Mucosa of gallbladder (tissue), 1 donor: ENCODE measurements around the gene SALL1. TPM values are rescaled to one million over a fixed set of nuclear protein-coding genes. Genes with fewer than 3 reads are reported as not detected.

Experiments used
- DNase-seq: peaks from one replicate; pipeline ENCODE4 v3.0.0-alpha.2; 2020; ENCODE audit warnings: low spot score
- total RNA-seq: library from RNA; stranded (reverse); gene quantifications from one replicate; pipeline ENCODE4 v1.2.1, GENCODE V29; 2021
- donor health status: DM: no; HTN: no; CAD: no.

Gene SALL1
- total RNA-seq, 1 donor from 2014 or later, result 1.2 TPM

DNA sequence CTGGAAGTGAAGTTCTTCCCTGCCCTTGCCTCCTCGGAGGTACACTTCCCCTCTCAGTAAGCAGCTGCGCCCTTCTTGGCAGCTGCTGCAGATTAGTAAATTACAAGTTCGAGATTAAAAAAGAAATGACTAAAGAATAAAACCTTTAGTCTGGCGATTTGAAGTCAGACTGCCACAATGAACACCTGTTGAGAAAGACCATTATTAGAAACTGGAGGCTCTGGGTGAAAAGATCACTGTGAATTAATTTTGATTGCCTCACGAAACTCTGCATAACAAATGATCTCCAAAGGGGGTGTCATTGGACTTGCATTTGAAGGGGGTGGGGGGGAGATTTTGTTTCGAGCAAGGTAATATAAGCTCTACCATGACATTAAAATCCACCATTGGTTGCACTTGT lies 39.3 kb downstream of the SALL1 start:
- DNase-seq, result no peak

DNA sequence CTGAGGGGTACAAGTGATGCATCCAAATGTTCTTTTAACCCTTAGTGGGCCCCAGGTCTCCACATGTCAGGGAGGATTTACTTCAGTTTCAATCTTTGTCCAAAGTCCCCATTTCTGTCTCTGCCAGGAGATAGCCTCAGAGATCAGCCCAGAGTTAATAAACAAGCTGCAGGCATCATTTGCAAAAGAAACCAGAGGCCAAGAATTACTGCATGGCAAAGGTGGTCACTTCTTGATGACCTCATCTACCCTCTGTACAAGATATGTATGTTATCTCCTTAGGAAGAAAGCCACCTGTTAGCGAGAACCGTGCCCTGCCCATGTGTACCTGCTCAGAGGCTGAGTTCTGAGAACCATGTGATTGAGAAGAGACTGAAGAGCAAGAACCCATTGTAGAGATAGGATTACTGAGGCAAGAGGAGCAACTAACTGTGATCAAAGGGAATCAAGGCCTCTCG lies 40.3 kb downstream of the SALL1 start:
- no peak for DNase-seq

DNA sequence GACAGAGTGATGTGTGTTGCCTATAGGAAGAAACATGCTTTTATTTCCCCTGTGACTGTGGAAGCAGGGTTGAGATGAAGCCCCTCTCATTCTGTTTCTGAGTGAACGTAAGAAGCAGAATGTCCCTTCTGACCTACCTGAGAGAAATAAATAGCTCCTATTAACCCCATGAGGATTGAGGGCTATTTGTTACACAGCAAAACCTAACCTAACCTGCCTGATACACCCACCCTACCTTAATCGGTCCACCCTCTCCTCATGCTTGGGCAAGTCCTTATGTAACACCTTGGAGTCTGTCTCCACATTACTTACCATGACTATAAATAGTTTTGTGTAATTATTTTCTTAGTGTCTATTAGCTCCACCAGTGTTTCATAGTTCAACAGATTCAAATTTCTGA lies 41.9 kb downstream of the SALL1 start:
- no peak for DNase-seq

GRCh38 chr16:51107742-51108141 lies 43.3 kb downstream of the SALL1 start:
- DNase-seq, result no peak

GRCh38 chr16:51106535-51106934 lies 44.5 kb downstream of the SALL1 start:
- DNase-seq, result no peak

- no peak for DNase-seq
Measured at GRCh38 chr16:51103590-51103989, 47.5 kb downstream of the SALL1 start.

DNA sequence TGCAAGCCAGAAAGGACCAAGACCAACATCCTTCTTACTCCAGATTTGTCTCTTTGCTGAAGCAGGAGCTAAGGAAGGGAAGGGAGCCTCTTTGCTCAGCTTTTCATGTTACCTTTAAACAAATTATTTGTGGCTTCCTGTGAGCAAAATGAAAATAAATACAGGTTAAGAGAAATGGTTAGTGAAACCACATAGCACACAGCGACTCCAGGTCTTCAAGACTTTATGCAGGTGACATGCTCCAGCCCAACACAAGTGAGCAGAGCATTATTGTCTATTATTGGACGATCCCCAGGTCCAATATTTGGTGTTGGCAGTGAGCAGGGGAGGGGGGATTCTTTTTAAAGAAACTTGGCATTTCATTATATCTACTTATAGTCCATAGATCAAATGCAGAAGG lies 53.3 kb downstream of the SALL1 start:
- DNase-seq, result no peak

GRCh38 chr16:51095890-51096626 lies 55.0 kb downstream of the SALL1 start:
- no peak for DNase-seq

GRCh38 chr16:51095084-51095881 lies 55.8 kb downstream of the SALL1 start:
- DNase-seq, result no peak

DNA sequence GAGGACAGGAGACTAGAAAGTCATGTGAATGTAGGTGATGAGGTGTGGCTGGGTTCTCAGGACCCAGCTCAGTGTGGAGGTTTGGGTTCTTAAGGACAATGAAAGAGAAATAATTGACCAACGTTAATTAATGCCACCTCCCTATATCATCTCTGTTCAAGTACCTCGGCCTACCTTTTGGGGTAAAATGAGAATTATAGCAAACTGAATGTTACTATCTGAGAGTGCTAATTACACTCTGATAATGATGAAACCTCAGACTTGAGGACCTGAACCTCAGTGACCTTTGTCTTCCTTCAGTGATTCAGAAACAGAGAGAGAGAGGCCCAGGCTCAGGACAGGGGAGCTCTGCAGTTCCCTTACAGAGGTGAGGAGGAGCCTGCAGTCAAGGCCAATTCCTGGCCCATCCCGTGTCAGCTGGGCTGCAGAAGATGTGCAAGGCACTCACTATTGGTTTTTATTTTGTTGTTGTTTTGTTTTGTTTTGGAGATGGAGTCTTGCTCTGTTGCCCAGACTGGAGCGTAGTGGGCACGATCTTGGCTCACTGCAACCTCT lies 57.3 kb downstream of the SALL1 start:
- DNase-seq, result no peak
